GM12873 (cell line): Measurements from ENCODE around the gene CHST2.

ENCODE experiments used
- TF ChIP-seq, protein P1 (sequence below): IDR thresholded peaks from 2 replicates; pipeline ENCODE4 v1.5.1; 2012; ENCODE audit warnings: low read depth, mild to moderate bottlenecking, moderate library complexity, low read length, control low read depth; ENCODE audit not compliant: insufficient read depth; ENCODE audit errors: missing control alignments

Gene CHST2

DNA sequence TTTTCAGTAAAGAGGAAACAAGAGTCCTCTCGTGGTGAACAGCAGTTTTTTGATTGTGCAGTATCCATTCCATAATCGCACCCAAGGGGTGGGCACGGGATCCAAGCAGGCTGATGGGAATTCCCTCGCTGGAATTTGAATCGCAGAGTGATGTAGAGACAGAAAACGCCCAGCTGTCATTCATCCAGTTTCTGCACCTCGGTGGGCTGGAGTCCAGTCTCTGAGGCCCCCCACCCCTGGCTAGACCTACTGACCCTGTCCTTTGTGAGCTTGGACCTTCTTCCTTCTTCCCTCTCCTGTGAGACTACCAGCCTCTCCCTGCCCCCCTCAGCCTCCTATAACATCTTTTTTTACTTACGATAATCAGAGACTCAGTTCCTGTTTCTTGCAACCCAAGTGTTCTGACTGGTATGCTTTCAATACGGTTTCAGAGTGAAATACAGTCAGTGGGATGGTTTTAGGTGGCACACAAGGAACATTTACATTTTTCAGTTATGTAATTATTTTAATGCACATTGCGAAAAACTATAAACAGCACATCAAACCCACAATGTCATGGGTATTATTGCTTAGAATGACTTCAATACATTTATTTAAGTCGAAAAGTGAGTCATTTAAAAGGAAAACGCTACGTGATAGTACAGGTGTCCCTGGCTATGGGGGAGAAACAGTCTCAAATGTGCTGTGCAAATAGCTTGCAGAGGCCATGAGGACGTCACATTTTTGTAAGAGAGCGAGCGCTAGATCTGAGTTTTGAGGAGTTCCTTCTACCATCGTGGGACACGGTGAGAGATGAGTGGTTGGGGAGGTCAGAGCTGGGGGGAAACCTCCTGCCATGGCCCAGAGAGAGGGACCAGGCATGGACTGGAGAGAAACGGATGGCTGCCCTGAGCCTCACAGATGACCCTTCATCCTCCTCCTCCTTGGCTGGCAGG, 37.5 kb upstream of the CHST2 start:
- TF ChIP-seq, protein P1, sequence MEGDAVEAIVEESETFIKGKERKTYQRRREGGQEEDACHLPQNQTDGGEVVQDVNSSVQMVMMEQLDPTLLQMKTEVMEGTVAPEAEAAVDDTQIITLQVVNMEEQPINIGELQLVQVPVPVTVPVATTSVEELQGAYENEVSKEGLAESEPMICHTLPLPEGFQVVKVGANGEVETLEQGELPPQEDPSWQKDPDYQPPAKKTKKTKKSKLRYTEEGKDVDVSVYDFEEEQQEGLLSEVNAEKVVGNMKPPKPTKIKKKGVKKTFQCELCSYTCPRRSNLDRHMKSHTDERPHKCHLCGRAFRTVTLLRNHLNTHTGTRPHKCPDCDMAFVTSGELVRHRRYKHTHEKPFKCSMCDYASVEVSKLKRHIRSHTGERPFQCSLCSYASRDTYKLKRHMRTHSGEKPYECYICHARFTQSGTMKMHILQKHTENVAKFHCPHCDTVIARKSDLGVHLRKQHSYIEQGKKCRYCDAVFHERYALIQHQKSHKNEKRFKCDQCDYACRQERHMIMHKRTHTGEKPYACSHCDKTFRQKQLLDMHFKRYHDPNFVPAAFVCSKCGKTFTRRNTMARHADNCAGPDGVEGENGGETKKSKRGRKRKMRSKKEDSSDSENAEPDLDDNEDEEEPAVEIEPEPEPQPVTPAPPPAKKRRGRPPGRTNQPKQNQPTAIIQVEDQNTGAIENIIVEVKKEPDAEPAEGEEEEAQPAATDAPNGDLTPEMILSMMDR, result no peak

DNA sequence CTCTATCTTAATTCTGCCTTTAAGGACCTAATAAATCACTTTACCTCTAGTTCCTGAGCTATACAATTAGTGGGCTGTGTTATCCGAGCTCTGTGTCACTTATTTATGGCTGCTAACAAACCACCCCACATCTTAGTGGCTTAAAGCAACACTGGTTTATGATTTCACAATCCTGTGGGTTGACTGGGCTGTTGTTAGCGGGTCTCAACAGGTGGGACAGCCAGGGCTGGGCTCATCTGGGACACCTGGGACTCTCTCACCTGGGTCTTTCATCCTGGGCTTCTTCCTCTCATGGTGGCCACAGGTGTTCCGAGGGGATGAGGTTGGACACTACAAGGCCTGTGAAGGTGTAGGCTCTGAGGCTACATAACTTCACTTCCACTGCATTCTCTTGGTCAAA, 35.8 kb upstream of the CHST2 start:
- TF ChIP-seq, protein P1, result no peak

DNA sequence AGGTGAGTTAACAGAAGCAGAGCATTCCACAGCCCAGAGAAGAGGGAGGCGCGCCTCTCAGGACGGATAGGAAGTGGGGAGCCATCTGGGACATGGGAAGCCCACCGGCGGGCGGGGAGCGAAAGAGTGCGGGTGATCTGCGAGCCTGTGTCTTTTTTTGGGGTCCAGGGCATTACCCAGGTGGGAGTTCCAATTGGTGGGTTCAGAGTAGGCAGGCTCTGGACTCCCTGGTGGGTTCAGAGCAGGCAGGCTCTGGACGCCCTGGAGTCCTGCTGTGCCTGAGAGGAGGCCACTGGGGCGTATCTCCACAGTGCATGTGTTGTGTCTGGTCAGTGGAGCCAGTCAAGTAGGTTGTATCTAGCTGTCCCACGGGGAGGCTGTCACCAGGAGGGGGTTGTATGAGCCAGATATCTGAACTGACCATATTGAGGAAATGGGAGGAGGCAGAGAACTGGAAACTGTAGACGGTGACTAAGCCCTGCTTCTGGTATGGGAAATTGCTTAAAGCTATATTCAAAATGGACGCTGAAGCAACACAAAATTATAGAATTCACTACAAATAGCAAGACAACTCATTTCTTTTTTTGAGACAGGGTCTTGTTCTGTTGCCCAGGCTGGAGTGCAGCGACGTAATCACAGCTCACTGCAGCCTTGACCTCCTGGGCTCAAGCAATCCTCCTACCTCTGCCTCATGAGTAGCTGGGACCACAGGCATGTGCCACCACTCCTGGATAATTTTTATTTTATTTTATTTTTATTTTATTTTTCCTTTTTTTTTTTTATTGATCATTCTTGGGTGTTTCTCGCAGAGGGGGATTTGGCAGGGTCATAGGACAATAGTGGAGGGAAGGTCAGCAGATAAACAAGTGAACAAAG, 34.5 kb upstream of the CHST2 start:
- TF ChIP-seq, protein P1, result no peak

DNA sequence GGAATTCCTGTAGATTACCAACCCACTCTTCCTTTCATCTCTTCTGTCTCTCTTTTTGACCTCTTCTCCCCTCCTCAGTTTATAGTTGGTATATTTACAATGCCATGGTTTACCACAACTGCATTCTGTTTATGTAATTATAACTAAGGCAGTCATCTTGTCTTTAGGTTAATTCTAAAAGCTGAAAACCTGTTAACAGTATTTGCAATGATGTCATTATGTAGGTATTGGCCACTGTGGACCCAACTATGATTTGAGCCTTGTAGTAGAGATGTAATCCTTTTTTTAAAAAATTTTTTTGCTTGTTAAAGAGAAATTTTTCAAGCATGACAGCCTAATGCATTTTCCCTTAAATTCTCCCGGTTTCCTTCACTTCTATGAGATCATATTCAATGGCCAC, 30.7 kb upstream of the CHST2 start:
- TF ChIP-seq, protein P1, result no peak

DNA sequence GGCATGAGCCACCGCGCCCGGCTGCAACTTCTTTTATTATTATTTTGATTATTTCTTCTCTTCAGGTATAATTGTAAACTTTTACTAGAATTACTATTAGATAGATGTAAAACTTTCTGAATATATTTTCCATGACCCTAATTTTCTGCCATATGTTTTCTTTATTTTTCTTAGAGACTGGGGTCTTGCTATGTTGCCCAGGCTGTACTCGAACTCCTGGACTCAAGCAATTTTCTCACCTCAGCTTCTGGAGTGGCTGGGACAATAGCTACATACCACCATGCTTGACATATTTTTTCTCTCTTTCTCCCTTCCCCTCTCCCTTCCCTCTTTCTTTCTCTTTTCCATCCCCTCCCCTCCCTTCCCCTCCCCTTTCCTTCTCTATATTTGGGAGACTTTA, 29.6 kb upstream of the CHST2 start:
- TF ChIP-seq, protein P1, result no peak

DNA sequence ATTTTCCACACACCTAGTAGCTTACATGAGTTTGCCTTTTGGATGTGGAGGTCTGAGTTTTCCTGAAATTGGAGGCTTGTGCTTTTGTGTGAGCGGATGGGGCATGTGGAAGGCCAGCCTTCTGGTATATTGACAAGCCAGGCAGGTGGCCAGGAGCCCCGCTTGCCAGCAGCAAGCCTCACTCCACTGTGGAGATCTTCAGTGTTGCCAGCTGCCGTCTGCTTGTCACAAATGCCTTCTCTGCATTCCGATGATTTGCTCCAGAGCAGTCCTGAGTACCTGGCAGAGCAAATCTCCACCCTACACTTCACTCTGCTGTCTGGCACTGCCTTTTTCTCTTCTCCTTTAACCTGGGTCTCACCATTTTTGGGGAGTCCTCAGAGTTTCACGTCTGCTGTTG, 29.1 kb upstream of the CHST2 start:
- TF ChIP-seq, protein P1, result no peak
